Cardiac fibroblast (primary cell): ENCODE measurements around the gene MACF1.
"Not testable (repeated sequence)": the region's sequence is repeated elsewhere in the genome, so short reads cannot be mapped to it uniquely, and the experiment has no call there.

Source experiments
- DNase-seq, 2 donors: peaks; one replicate each; pipeline versions ENCODE4 v3.0.0 to v3.0.0-alpha.2; 2010; ENCODE audit warnings: low read depth in 2 of 2
- H3K4me3 ChIP-seq, 2 donors: replicated peaks in 1 of 2; 1 replicate in 1 of 2; 2 replicates in 1 of 2; pipeline ENCODE4 v1.5.1; 2011; ENCODE audit warnings: low read depth in 2 of 2, low read length in 2 of 2, mild to moderate bottlenecking in 2 of 2, moderate library complexity in 1 of 2
- CTCF ChIP-seq: IDR thresholded peaks from one replicate; pipeline ENCODE4 v1.5.1; 2011; ENCODE audit warnings: low read depth, mild to moderate bottlenecking, low read length, inconsistent platforms

MACF1 gene

DNA sequence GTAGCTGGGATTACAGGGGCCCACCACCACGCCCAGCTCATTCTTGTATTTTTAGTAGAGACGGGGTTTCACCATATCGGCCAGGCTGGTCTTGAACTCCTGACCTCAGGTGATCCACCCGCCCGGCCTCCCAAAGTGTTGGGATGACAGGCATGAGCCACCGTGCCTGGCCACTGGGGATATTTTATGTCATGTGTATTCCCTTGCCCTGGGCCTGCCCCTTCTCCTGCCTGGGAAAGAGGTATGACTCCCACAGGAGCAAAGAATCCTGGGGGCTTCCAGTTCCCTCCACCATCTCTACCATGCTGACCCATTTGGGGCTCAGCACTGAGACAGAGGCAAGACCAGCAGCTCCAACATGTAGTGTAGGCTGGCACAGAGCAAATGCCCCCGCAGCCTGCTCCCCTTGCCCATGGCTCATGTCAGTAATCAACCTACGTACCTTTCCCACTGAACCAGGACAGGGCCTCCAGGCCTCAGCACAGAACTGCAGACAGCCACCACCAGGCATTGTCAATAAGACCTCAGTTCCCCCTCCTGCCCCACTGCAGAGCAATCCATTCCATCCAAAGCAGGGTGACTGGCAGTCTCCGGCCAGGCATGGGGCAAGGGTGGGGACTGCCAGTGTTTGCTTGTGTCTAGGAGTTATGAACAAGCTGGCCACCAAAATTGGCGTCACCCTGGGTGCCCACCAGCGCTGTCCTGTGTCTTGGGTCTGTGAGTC is 322.1 kb downstream of the MACF1 start:
- no peak for DNase-seq
- H3K4me3 ChIP-seq: no peak overlapping the region
- no peak for TF ChIP-seq CTCF

- not testable (repeated sequence) for H3K4me3 ChIP-seq, DNase-seq
These were observed 322.7 kb downstream of the MACF1 start for GRCh38 chr1:39527190-39527579.

DNA sequence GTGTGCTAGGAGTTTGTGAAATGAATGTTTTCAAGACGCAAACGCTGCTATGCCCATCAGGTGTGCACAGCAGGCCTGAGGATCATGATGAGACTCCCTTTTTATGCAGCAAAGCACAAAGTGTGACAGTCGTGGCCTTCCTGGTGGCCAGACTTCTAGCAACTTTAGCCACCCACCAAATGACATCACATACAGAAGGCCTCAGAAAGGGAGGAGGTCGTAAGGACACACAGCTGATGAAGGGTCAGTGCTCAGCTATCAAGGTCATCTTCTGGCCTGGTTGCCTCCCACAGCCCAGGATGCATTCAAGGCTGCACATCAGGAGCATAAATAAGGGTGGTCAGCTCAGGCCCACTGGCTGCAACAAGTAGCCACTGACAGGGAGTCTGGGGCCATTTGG is 323.6 kb downstream of the MACF1 start:
- H3K4me3 ChIP-seq: no peak overlapping the region
- no peak for TF ChIP-seq CTCF
- no peak for DNase-seq

DNA sequence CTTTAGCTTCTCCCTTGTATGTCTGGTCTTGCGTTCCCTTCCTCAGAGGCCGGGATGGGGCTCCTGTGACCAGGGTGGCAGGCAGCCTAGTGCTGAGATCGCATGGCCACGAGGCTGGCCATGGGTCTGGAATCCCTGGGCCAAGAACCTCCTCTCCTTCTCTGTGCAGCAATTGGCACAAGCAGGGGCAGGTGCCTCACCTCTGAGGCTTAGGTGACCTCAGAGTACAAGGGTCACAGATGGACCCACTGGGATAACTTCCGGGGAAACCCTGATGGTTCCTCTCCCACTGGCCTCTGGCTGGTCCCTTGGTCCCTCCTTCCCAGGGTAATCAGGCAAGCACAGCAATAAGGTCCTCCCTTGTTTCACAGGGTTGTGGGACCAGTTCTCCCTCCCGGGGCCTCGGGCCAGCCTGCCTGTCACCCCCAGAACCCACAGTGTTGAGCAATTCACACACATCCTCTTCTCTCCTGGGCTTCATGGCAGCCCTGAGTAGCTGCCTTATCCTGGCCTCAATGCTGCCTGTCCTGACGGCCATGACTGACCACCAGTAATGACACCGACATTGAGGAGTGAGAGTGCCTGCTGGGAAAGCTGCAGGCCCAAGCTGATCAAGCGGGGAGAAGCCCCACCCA is 325.5 kb downstream of the MACF1 start:
- no peak for DNase-seq
- no peak overlapping the region for H3K4me3 ChIP-seq
- no peak for TF ChIP-seq CTCF

GRCh38 chr1:39531526-39531925 is 327.0 kb downstream of the MACF1 start:
- no peak for DNase-seq
- no peak overlapping the region for H3K4me3 ChIP-seq
- TF ChIP-seq CTCF: no peak

DNA sequence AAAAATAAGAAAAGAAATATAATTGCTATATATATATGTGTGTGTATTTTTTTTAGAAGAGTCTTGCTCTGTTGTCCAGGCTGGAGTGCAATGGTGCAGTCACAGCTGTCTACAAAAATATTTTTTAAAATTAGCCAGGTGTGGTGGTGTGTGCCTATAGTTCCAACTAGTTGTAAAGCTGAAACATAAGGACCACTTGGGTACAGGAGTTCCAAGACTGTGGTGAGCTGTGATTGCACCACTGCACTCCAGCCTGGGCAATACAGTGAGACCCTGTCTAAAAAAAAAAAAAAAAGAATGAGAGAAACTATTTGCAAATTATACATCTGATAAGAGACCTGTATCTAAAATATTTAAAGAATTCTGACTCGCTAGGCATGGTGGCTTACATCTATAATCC is 328.9 kb downstream of the MACF1 start:
- TF ChIP-seq CTCF: no peak
- no peak overlapping the region for H3K4me3 ChIP-seq
- DNase-seq: no peak
